Measurements from ENCODE around the gene WRAP73. TPM values are rescaled to one million over a fixed set of nuclear protein-coding genes. Genes with fewer than 3 reads are reported as not detected.

WRAP73 gene
- total and polyA plus RNA-seq, 9 of the 15 experiments (the other 6 are each of a cell fraction or from before 2014, with no cell fraction given): 4.3 to 51.8 (median 30.1) TPM

GRCh38 chr1:3668585-3669300, 18.8 kb upstream of the WRAP73 start (continued):
- TF ChIP-seq LEF1 (IDR thresholded peaks at IDR 0.05) (no peak), BRD4 (IDR thresholded peaks at IDR 0.05) (no peak), ZNF197 (CRISPR knock-in tag; IDR thresholded peaks at IDR 0.05; ENCODE audit: low read depth) (no peak), SETDB1 (IDR thresholded peaks at IDR 0.05; ENCODE audit: low read length) (no peak), E4F1 (CRISPR knock-in tag; IDR thresholded peaks at IDR 0.05; ENCODE audit: borderline replicate concordance) (no peak), ZNF224 (CRISPR knock-in tag; IDR thresholded peaks at IDR 0.05) (no peak), HSF4 (CRISPR knock-in tag; IDR thresholded peaks at IDR 0.05; ENCODE audit: borderline replicate concordance) (no peak), CTBP1 (IDR thresholded peaks at IDR 0.05; ENCODE audit: borderline replicate concordance) (peak; percentile 23; the same call in 1 of the 2 replicates), NFE2L1 (tag; IDR thresholded peaks at IDR 0.05; ENCODE audit: borderline replicate concordance, low read depth) (no peak), ZHX1 (conservative IDR thresholded peaks at IDR 0.05; ENCODE audit: low read length) (no peak), NFE2 (IDR thresholded peaks at IDR 0.05; ENCODE audit: low read depth) (no peak), DPF2 (IDR thresholded peaks at IDR 0.05) (no peak), EWSR1 (IDR thresholded peaks at IDR 0.05; ENCODE audit: borderline replicate concordance, low read depth, partially characterized antibody) (no peak), EGR1 (conservative IDR thresholded peaks at IDR 0.05) (no peak), PHF21A (IDR thresholded peaks at IDR 0.05; ENCODE audit: borderline replicate concordance, low read depth) (no peak), NFXL1 (CRISPR knock-in tag; IDR thresholded peaks at IDR 0.05) (no peak), RFX5 (IDR thresholded peaks at IDR 0.05; ENCODE audit: low read depth, low read length) (no peak), C11orf30 (IDR thresholded peaks at IDR 0.05; ENCODE audit: low read depth) (no peak), RBM22 (IDR thresholded peaks at IDR 0.05; ENCODE audit: low read depth, low read length, poor library complexity, severe bottlenecking) (no peak), FOXA1 (IDR thresholded peaks at IDR 0.05; ENCODE audit: borderline replicate concordance) (no peak), ZNF511 (CRISPR knock-in tag; IDR thresholded peaks at IDR 0.05) (no peak), ZNF280A (IDR thresholded peaks at IDR 0.05; ENCODE audit: low read depth, partially characterized antibody) (no peak)
